HG03196 (cell line): ENCODE results near the gene PSMB5.

ENCODE experiments used
- ATAC-seq: cut with Tn5 transposase; IDR thresholded peaks from one replicate; pipeline ENCODE4 v1.9.1; 2021; ENCODE audit not compliant: unreplicated experiment

PSMB5 gene

GRCh38 chr14:22995889-22996625 is 38.6 kb downstream of the PSMB5 start:
- no peak for ATAC-seq

- ATAC-seq, result no peak
Measured at GRCh38 chr14:22994762-22995275, 39.9 kb downstream of the PSMB5 start.

DNA sequence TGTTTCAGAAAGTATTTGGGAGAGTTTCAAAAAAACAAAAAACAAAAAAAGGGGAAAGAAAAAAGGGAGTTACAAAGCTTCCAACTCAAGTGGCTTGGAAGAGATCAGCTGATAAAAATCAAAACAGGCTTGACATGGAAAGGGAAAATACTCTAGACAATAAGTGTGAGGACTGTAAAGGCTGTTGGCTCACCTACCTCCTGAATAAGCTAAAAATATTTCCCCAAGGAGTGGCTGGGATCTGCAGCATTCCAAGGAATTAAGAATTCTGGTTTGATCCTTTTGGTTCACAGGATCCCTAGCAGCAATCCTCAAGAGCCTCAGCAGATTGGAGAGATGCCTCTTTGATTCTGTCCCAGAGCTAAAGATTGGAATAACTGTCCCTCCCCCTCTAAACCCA is 41.2 kb downstream of the PSMB5 start:
- no peak for ATAC-seq

- no peak for ATAC-seq
Measured at GRCh38 chr14:22991852-22992251, 42.8 kb downstream of the PSMB5 start.

DNA sequence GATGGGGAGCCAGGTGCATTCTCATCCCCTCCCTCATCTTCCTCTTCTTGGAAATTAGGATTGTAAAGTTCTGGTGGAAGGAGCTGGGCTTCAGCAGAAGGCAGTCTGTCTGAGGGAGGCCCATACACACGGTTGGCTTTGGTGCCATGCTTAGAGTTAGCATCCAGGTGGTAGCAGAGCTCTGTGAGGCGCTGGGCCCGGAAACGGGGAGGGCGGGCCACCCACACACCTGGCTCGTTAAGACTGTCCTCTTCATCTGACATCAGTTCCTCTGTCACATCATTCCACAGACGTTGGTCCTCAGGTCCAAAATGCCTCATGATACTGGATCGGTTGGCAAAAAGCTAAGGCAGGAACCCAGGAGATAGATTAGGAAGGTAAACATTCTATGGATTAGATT is 47.4 kb downstream of the PSMB5 start:
- no peak for ATAC-seq

DNA sequence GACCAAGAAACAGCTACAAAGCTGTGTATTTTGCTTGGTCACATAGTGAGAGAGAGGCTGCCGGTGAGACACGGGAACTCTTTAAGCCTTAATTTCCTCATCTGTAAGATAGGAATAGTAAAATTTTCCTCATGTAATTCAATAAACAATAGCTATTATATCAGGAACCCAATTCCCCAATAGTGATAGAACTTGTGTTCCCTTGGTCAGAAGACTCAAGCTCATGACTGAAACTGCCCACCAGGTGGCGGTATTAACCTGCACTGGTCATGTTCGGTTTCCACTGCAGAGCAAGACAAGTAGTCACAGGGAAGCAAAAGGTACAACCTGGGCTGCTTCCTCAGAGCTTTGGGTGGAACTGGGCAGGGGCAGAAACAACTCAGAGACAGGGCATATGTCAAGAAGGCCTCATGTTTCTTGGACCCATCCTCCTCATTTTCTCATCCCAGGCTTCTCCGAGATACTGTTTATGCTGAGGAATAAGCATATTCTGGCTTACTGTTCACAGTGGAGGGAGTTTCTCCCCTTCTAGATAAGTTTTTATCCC is 48.1 kb downstream of the PSMB5 start:
- no peak for ATAC-seq

- no peak for ATAC-seq
Measured at GRCh38 chr14:22985894-22986507, 48.7 kb downstream of the PSMB5 start.

DNA sequence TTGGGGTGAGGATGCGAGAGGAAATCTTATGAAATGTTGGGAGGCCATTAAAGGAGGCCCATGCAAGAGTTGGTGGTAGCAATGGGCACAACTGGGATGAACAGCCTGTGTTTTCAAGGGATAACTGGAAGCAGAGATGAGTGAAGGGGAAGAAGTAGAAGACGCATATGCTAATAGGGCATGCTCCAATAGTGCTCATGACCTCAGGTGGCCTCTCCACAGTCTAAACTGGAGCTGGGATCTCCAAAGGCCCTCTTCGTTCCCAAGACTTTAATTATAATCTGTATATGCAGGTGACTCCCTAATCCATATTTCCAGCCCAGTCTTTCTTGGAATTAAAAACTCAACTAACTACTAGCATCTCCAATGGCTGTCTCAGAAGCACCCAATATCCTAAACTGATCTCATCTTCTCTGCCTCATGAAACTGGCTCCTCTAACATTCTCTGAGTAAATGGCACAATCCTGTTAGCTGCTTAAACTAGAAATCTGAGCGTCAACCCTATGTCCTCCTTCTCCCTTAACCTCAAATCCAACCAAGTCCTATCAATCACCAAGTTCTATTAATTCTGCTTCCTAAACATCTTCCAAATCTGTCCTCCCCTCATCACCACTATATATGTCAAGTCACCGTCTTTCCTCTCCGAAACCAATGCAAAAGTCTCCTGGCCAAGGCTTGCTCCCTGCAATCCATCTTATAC is 49.6 kb downstream of the PSMB5 start:
- ATAC-seq, result no peak

DNA sequence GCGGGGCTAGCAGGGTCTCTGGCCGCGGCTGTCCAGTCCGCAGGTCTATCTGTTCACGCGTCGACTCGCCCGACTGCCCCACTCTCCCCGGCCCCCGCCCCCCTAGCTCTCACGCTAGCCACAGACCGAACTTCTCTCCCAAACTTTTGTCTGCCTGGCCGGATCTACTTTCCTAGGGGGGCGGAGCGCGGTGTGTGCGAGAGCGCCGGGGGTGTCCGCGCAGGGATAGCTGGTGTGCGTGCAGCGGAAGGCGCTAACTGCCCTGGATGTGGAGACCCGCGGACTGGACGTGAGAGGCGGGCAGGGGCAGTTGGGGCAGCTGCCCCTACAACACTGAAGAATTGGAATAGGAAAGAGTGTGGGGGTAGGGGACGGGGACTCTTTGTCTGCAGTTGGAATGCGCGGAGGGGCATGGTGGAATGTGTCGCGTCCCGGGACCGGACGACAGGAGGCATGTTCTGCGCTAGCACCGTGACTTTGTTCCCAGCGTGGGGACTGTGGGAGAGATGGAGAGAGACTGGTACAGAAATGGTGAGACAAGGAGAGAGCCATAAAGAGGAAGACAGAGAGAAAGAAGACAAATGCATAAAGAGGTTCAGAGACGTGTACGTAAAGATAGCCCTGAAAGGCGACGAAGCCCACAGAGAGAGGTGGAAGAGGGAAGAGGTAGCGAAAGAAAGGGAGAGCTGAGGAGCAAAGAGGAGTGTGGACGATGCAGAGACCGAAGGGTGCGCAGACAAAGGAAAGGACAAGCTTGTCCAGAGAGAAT is 52.0 kb downstream of the PSMB5 start, which contains the start of gene AJUBA:
Gene AJUBA, minus strand, starts transcription at position 75 of the 769 bp plus-strand sequence. CDS start 285 bp downstream, outside the sequence.
- ATAC-seq, result no peak

GRCh38 chr14:22981876-22982476 is 52.7 kb downstream of the PSMB5 start:
- no peak for ATAC-seq

DNA sequence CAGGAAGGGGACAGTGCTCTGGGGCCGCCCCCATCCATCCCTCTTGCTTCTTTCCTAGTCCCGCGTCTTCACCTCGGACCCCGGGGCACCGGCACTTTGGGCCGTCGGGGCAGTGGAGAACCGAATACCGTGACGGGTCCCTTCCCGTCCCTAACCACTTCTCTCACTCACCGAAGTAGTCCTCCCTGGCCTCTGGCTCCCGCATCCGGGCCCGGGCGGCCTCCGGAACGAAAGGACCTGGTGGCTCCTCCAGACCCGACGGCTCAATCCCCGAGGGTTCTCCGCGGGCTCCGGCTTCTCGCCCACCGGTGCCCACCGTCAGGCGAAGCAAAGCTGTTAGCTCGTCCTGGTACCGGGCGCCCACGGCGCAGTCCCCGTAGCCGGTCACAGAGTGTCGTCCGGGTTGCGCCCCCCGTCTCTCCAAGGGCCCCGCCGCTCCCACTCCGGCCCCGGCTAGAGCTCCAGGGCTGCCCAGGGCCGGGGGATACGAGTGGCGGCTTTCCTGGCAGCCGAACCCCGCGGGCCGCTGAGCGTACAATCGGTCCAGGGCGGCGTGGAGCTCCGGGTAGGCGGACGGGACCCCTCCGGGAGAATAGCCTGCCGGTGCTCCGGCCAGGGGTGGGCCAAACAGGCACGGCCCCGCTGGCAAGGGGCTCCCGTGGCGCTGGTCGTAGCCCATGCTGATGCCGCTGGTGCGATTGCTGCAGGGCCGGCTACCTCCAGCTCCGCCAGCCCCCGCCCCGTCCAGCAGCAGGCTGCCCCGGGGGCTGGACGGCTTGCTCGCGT is 53.4 kb downstream of the PSMB5 start:
- ATAC-seq, result no peak

GRCh38 chr14:22980672-22981089 is 54.0 kb downstream of the PSMB5 start:
- no peak for ATAC-seq

- no peak for ATAC-seq
Measured at GRCh38 chr14:22979748-22980392, 54.8 kb downstream of the PSMB5 start.

GRCh38 chr14:22978981-22979671 is 55.6 kb downstream of the PSMB5 start:
- ATAC-seq, result no peak

GRCh38 chr14:22978487-22978837 is 56.2 kb downstream of the PSMB5 start:
- no peak for ATAC-seq

GRCh38 chr14:22977684-22978486 is 56.8 kb downstream of the PSMB5 start:
- ATAC-seq, result no peak

DNA sequence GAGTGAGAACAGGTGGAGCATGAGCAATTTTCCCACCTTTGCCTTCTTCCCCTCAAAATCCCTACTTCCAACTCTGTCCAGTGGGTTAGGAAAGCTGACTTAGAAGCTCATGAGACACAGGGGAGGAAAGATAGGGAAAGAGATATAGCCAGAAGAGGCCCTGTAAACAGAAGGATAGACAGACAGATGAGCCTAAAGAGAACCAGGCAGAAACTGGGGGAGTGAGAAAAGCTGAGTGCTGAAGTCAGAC is 57.3 kb downstream of the PSMB5 start:
- no peak for ATAC-seq
